Endothelial cell (in vitro differentiated cells): ENCODE measurements around the gene DCTPP1. TPM values are rescaled to one million over a fixed set of nuclear protein-coding genes. Genes with fewer than 3 reads are reported as not detected.
"Not testable (repeated sequence)": the region's sequence is repeated elsewhere in the genome, so short reads cannot be mapped to it uniquely, and the experiment has no call there.

Source experiments
- DNase-seq: peaks from one replicate; pipeline ENCODE4 v3.0.0; 2021; ENCODE audit warnings: low spot score
- H3K27ac Mint-ChIP-seq: one replicate; pipeline ENCODE4 v1.8.0; 2021; ENCODE audit warnings: mixed read lengths, inconsistent platforms; ENCODE audit not compliant: unreplicated experiment
- H3K27me3 Mint-ChIP-seq: one replicate; pipeline ENCODE4 v1.8.0; 2021; ENCODE audit warnings: mild to moderate bottlenecking, moderate library complexity, mixed read lengths, inconsistent platforms; ENCODE audit not compliant: unreplicated experiment
- H3K36me3 Mint-ChIP-seq: one replicate; pipeline ENCODE4 v1.8.0; 2021; ENCODE audit warnings: mild to moderate bottlenecking, low read depth, mixed read lengths, inconsistent platforms; ENCODE audit not compliant: unreplicated experiment
- H3K4me1 Mint-ChIP-seq: one replicate; pipeline ENCODE4 v1.8.0; 2021; ENCODE audit warnings: mild to moderate bottlenecking, mixed read lengths, inconsistent platforms; ENCODE audit not compliant: unreplicated experiment
- H3K4me3 Mint-ChIP-seq: one replicate; pipeline ENCODE4 v1.8.0; 2021; ENCODE audit warnings: mild to moderate bottlenecking, mixed read lengths, inconsistent platforms; ENCODE audit not compliant: unreplicated experiment
- H3K9me3 Mint-ChIP-seq: one replicate; pipeline ENCODE4 v1.8.0; 2021; ENCODE audit warnings: mixed read lengths, inconsistent platforms; ENCODE audit not compliant: unreplicated experiment
- total RNA-seq: library from RNA; stranded (reverse); fragmentation: NEBNext Ultra II Directional; extraction: Animal tissue kit (Norgen Biotek cat#: 25700); gene quantifications from one replicate; pipeline ENCODE4 v1.2.1, GENCODE V29; 2021; ENCODE audit not compliant: unreplicated experiment
- TF ChIP-seq, protein P1 (sequence below): fragments of 200-600 bp; sonication (generic); IDR thresholded peaks from one replicate; pipeline ENCODE4 v1.5.0; 2021; ENCODE audit warnings: antibody characterized with exemption; ENCODE audit not compliant: unreplicated experiment

Gene DCTPP1
- total RNA-seq, 1 donor from 2014 or later: 61.1 TPM

DNA sequence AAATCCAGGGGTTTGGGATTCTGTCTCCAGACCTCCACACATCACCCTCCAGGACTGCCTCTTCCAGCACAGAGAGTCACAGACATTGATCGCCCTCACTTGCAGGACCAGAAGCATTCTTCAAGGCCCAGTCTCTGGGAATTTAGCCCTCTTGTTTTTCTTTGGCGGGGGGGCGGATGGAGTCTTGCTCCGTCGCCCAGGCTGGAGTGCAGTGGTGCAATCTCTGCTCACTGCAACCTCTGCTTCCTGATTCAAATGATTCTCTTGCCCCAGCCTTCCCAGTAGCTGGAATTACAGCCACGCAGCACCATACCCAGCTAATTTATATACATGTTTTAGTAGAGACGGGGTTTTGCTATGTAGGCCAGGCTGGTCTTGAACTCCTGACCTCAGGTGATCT lies 34.2 kb upstream of the DCTPP1 start:
- H3K36me3 Mint-ChIP-seq: no peaks in the 10 kb centered on the region

DNA sequence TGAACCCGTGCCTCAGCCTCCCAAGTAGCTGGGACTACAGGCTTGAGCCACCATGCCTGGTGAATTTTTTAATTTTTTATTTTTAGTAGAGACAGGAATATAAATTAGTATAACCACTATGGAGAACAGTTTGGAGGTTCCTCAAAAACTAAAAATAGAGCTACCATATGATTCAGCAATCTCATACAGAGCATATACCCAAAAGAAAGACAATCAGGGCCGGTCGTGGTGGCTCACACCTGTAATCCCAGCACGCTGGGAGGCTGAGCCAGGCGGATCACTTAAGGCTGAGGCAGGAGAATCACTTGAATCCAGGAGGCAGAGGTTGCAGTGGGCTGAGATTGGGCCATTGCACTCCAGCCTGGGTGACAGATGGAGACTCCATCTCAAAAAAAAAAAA lies 31.6 kb upstream of the DCTPP1 start:
- not testable (repeated sequence) for H3K4me3 Mint-ChIP-seq, H3K36me3 Mint-ChIP-seq, H3K27ac Mint-ChIP-seq, DNase-seq, H3K27me3 Mint-ChIP-seq, H3K4me1 Mint-ChIP-seq, H3K9me3 Mint-ChIP-seq

More for the DNA sequence above, 34.2 kb upstream of the DCTPP1 start:
- H3K27ac Mint-ChIP-seq: no peak overlapping the region
- no peaks in the 10 kb centered on the region for H3K4me1 Mint-ChIP-seq
- DNase-seq: no peak
- no peak overlapping the region for H3K4me3 Mint-ChIP-seq
- TF ChIP-seq, protein P1, sequence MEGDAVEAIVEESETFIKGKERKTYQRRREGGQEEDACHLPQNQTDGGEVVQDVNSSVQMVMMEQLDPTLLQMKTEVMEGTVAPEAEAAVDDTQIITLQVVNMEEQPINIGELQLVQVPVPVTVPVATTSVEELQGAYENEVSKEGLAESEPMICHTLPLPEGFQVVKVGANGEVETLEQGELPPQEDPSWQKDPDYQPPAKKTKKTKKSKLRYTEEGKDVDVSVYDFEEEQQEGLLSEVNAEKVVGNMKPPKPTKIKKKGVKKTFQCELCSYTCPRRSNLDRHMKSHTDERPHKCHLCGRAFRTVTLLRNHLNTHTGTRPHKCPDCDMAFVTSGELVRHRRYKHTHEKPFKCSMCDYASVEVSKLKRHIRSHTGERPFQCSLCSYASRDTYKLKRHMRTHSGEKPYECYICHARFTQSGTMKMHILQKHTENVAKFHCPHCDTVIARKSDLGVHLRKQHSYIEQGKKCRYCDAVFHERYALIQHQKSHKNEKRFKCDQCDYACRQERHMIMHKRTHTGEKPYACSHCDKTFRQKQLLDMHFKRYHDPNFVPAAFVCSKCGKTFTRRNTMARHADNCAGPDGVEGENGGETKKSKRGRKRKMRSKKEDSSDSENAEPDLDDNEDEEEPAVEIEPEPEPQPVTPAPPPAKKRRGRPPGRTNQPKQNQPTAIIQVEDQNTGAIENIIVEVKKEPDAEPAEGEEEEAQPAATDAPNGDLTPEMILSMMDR: no peak
- H3K27me3 Mint-ChIP-seq: no peaks in the 10 kb centered on the region
- no peaks in the 10 kb centered on the region for H3K9me3 Mint-ChIP-seq

- Mint-ChIP-seq H3K27ac (no peak overlapping the region), H3K9me3 (no peaks in the 10 kb centered on the region)
- TF ChIP-seq, protein P1: no peak
Measured at GRCh38 chr16:30459456-30459855, 29.6 kb upstream of the DCTPP1 start.

GRCh38 chr16:30458561-30459394 lies 28.9 kb upstream of the DCTPP1 start:
- Mint-ChIP-seq H3K4me3 (no peak overlapping the region), H3K9me3 (no peaks in the 10 kb centered on the region), H3K36me3 (no peaks in the 10 kb centered on the region), H3K4me1 (no peaks in the 10 kb centered on the region), H3K27me3 (no peaks in the 10 kb centered on the region), H3K27ac (no peak overlapping the region)
- no peak for DNase-seq
- TF ChIP-seq, protein P1: no peak

More at GRCh38 chr16:30459456-30459855, 29.6 kb upstream of the DCTPP1 start:
- Mint-ChIP-seq H3K27me3 (no peaks in the 10 kb centered on the region), H3K4me3 (no peak overlapping the region), H3K4me1 (no peaks in the 10 kb centered on the region), H3K36me3 (no peaks in the 10 kb centered on the region)
- no peak for DNase-seq

- Mint-ChIP-seq H3K9me3 (no peaks in the 10 kb centered on the region), H3K4me1 (no peaks in the 10 kb centered on the region), H3K36me3 (no peaks in the 10 kb centered on the region), H3K27ac (no peak overlapping the region), H3K27me3 (no peaks in the 10 kb centered on the region), H3K4me3 (no peak overlapping the region)
- no peak for DNase-seq
- TF ChIP-seq, protein P1: no peak
Measured at GRCh38 chr16:30457743-30458560, 28.1 kb upstream of the DCTPP1 start.
